Upper lobe of left lung (tissue), 4 donors: ENCODE results near the gene TEX54.

ENCODE experiments used
- POLR2A ChIP-seq, 4 donors: fragments of 450-650 bp; IDR thresholded peaks; one replicate each; pipeline ENCODE4 v1.5.1; 2016 to 2017; ENCODE audit warnings: antibody characterized with exemption in 4 of 4, mild to moderate bottlenecking in 2 of 4
- POLR2AphosphoS5 ChIP-seq, 2 donors: sonication (generic); formaldehyde crosslinking; IDR thresholded peaks; one replicate each; pipeline ENCODE4 v1.5.1; 2017; ENCODE audit warnings: antibody characterized with exemption in 2 of 2
- TF ChIP-seq, protein P1 (sequence below), 6 experiments: fragments of 450-650 bp in 4 of 6; fragments of 200-600 bp in 2 of 6; sonication (generic) in 2 of 6; IDR thresholded peaks; one replicate each; pipeline ENCODE4 v1.5.1; 2016 to 2019; ENCODE audit warnings: antibody characterized with exemption in 6 of 6

DNA sequence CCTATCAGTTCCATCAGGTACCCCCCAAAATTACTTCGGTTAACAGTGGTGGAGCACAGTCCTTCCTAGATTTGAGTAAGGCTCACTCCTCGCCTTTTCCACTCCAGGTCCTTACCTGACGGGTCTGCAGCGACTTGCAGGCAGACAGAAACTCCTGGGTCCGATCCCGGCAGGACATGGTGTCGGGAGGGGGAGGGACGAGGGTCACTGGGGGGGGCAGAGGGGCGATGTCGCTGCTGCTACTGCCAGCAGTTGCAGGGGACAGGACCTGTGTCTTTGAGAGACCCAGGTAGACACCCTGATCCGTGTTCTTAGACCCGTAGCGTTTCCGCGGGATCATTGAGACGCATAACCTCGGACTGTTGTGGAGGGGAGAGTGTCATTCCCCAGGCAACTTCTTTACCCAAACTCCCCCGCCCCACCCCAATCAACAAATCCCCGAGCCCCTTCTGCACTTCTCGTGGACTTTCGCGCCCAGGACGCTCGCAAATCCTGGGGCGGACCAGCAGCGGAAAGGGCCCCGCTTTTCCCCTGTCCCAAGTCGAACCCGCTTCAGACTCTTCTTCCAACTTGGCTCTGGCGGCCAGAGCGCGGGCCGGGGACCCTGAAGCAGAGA is 1.6 kb downstream of the TEX54 start:
- peak in 1 of 2 donors; percentile 20 for TF ChIP-seq POLR2AphosphoS5 (IDR thresholded peaks at IDR 0.05)
- TF ChIP-seq, protein P1, sequence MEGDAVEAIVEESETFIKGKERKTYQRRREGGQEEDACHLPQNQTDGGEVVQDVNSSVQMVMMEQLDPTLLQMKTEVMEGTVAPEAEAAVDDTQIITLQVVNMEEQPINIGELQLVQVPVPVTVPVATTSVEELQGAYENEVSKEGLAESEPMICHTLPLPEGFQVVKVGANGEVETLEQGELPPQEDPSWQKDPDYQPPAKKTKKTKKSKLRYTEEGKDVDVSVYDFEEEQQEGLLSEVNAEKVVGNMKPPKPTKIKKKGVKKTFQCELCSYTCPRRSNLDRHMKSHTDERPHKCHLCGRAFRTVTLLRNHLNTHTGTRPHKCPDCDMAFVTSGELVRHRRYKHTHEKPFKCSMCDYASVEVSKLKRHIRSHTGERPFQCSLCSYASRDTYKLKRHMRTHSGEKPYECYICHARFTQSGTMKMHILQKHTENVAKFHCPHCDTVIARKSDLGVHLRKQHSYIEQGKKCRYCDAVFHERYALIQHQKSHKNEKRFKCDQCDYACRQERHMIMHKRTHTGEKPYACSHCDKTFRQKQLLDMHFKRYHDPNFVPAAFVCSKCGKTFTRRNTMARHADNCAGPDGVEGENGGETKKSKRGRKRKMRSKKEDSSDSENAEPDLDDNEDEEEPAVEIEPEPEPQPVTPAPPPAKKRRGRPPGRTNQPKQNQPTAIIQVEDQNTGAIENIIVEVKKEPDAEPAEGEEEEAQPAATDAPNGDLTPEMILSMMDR (IDR thresholded peaks at IDR 0.05), result no peak
- no peak for TF ChIP-seq POLR2A (IDR thresholded peaks at IDR 0.05)
